Activated CD8-positive, alpha-beta memory T cell treated with anti-CD3 and anti-CD28 coated beads, Interleukin-2, amount 50 U/mL, for 1 hour (primary cell): ENCODE data around the gene FBRSL1.

Experiments used
- DNase-seq: peaks from one replicate; pipeline ENCODE4 v3.0.0-alpha.2; 2020; ENCODE audit errors: extremely low read depth

Gene FBRSL1

DNA sequence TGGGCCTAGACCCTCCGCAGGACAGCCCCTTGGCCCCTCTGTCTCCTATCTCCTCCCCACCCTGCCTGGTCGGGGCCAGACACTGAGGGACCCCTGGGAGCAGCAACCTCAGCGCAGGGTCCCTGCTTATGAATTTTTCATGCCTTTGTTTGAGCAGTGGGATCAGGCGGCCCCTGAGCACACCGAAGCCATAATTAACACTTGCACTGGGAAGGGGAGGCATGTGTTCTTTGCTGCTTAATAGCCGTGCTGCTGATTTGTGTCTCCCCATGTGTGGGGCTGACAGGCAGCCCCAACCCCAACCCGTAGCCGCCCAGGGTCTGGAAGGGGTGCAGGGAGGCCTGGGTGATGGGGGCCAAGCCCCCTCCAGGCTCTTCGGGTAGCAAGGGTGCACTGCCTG, 52.7 kb downstream of the FBRSL1 start:
- no peak for DNase-seq

DNA sequence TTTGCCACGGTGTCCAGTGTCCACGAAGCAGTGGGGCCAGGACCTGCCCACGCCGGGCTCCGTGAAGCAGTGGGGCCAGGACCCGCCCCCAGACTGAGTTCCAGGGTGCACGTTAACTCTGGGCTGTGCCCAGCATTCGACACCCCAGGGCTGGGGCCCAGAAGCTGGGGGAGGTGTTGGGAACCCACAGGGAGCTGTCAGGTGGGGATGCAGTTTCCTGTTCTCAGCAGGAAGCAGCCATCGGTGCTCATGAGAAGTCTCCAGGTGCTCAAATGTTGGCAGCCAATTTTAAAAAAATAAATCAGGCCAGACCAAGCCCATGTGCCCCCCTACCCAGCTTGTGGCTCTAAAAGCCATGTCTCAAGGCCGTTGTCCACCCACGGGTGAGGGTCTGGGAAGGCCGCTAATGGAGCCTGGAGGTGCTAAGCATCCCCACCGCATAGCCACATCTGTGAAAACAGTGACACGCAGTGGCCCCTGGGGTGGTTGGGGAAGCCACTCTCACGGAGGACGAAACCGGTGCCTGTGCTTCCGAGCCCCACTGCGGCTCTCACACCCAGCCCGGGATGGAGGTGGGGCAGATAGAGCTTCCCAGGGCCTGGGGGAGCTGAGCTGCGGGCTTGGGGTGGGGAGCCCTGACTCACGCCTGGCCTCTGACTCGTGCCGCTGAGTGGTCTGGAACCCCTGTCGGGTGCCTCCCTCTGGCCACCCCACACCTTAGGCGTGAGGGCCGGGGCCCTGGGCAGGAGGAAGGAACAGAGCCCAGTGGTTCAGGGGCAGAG, 53.5 kb downstream of the FBRSL1 start:
- DNase-seq: no peak

DNA sequence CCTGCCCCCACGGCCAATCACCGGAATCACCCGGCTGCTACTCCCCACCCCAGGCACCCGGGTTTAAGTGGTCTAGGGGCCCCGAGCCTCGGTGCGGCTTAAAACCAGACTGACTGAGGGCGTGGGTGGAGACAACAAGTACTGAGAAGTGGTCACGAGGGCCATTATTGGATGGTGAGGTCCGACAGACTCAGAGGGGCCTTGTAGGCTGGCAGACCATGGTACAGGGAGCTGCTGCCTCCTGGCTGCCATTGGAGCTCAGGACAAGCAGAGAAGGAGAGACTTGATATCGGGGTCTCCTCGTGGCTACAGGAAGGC, 54.1 kb downstream of the FBRSL1 start:
- no peak for DNase-seq

DNA sequence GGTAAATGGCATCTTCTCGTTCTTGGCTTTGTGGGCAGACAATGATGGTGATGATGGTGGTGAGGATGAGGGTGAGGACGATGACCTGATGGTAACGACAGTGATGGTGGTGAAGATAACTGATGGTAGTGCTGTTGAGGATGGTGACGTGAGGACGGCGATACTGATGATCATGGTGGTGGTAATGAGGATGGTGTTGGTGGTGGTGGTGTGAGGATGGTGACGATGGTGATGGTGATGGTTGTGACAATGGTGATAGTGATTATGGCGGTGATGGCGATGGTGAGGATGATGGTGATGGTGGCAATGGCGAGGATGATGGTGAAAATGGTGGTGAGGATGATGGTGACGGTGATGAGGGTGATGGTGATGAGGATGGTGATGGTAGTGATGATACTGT, 54.5 kb downstream of the FBRSL1 start:
- no peak for DNase-seq

DNA sequence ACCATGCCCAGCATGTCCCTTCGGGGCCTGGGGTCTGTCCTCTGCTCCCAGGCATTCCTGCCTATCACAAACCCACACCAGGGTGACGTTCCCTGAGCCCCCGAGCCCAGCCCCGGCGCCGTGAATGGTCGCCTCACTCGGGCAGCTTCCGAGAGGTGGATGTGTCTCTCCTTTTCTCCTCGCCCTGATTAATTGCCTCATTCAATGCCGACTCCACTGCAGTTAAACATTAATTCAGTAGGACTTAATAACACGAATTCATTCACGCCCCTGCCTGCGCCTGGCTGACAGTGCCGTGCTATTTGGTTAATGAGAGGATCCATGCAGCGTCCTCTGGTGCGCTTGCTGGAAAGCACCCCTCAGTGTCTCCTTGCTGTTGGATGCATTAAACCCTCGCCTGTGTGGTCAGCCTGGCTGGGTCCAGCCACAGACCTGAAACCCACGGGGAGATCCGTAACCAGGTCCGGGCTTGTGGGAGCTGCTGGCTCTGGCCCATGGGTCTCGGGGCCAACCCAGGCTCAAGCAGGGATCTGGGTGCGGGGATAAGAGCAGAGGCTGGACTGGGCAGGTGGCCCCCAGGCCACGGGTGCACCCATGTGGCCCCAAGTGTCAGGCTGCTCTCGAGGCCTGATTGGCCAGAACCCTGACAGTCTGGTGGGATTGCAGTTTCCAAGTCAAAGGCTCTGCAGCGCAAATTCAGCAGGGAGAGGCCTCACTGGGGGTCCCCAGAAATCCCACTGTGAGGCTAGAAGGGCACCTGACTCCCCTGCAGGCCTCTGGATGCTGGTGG, 55.4 kb downstream of the FBRSL1 start:
- no peak for DNase-seq

DNA sequence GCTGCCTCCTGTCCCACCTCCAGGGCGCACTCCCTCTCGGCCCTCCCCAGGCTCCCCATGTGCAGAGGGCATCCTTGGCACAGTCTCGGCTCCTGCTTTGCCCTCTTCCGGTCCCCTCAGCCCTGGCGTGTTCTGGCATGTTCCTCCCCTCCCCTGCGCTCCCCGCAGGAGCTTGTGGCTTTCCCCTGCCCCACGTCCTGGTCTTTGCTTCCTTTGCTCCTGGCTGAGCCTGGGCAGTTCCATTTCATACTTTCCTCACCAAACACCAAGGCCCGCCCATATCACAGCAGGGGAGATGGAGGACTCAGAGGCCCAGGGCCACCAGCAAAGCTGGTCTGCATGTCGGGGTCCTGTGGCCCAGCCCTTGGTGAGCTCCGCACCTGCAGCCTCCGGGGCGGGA, 56.0 kb downstream of the FBRSL1 start:
- no peak for DNase-seq

DNA sequence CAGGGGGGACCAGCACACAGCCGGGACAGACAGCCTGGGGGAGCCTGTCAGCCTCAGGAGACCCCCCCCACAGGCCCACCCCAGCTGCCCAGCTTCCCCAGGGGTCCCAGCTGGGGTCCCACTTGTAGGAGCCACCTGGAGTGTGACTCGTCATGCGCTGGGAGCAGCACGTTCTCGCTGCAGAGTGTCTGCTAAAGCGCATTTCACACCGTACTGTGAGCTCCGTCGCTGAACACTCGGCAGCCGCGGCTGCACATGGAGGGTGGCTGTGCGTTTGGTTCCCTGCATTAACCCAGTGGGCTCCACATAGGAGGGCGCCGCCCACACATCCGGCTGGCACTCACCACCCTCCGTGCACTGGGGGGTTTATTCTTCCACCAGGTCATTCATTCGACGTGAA, 56.7 kb downstream of the FBRSL1 start:
- no peak for DNase-seq

DNA sequence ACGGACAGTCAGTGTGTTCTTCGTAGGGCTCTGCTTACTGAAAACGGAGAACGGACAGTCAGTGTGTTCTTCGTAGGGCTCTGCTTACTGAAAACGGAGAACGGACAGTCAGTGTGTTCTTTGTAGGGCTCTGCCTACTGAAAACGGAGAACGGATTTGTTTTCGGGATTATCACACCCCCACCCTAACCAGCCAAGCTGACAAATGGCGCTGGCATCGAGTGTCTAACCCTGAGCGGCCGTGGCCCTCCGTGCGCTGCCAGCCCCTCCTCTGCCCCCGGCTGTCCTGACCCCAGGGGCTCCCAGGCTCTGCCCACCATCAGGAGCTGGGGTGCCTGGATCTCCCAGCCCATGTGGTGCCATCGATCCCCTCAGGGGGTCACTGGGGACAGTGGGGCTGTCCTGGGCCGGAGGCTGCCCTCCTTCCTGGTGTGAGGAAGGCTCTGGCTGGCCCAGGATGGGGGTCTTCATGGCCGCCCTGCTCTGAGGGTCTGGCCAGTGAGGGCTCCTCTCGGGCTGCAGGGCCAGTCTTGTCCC, 57.3 kb downstream of the FBRSL1 start:
- DNase-seq: no peak

DNA sequence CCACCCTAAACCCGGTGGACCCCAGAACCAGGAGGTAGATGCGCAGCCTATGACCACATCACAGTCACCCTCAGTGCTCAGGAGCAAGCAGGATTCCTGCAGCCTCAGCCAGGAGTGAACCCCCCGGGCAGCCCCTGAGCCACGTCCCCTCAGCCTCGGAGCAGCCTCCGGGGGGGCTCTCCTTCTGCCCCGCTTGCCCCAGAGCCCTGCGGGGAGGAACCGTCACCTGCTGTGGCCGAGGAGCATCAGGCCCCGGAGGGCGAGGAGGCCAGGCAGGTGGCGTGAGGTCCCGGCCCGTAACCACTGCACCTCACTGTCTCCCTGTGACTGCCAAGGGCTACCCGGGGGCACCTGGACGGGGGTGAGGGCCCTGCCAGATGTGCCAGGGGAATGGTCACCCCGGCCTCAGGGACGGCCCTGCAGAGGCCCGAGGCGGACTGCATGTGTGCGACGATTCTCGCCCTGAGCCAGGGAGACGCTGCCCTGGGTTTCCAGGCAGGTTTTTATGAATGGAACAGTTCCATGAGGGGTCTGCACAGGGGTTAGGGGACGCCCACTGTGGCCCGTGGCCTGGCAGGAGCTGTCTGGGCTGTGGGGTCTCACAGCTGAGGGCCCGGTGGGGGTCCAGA, 58.6 kb downstream of the FBRSL1 start:
- DNase-seq: no peak

DNA sequence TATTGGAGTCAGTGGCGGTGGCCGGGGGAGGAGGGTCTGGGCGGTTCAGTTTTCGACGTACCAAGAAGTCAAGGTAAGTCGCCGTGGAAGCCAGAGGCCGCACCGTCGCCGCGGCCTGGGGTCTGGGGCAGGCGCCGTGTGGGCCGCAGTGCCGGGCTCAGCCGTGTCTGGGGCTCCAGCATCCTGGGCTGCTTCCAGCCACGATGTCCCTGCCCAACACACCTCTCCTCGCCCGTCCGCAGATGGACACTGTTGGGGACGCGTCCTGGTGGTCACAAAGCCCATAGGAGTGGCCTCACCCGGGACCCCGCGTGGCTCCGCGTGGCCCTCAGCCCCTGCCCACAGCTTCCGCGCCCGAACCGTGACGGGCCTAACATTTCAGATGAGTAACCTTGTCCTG, 59.1 kb downstream of the FBRSL1 start:
- DNase-seq: no peak

DNA sequence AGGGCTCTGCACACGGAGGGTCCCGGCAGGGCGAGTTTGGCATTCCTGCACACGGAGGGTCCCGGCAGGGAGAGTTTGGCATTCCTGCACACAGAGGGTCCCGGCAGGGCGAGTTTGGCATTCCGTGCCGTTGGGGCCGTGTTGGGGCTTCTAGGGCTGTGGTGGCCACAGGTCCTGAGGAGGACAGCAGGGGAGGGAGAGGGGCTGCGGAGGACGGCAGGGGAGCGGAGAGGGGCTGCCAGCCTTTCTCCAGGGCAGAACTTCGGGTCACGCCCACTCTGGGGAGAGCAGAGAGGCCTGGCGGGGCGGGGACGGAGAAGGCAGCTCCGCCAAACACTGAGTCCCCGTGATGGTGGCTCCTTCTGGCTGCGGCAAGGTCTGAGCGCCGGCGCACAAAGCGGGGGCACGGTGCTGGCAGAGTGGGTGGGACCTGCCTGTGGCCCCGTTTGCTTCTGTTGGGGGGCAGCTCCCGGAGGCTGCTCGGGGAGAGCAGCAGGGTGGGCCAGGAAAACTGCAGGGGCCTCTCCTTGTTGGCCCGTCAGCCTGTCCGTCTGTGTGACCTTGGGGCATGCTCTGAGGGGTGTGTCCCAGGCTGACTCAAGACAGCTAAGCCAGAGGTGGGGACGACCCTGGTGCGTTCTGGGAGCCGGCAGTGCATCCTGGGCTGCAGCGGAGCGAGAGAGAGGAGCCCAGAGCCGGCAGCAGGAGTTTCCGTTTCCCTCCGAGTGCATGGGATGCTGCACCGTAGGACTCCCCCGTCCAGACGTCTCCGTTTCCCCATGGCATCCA, 60.3 kb downstream of the FBRSL1 start:
- no peak for DNase-seq

DNA sequence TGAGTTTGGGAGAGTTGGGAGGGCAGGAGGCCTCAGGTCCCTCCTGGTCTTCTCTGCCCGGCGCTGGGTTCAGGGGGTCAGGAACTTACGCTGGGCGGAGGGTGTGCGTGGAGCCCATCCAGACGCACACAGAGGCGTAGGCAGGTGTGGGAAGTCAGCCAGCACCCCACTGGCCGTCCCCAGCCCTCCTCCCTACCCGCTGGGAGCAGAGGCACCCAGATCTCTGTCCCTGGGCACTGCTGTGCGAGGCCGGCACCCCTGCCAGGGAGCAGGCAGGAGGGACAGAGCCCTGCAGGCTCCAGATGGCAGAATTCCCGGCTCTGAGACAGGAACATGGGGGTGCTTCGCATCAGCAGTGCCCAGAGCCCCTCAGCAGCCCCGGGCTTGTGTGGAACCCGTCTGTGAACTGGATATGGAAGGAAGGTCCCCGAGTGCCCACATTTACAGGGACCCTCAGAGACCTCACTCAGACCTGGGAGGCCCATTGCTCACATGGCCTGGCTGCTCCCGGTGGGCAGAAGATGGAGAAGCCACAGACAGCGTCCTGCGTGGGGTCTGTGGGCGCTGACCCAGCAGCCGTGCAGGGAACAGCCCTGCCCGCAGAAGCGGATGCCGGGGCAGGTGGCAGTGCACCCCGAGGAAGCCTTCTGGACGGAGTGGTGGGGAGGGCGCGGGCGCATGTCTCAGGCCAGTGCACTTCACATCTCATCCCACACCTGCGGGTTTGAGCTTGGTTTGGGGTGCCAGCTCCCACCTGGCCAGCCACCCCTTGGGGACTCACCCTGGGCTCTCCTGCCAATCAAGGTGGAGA, 61.1 kb downstream of the FBRSL1 start:
- no peak for DNase-seq

DNA sequence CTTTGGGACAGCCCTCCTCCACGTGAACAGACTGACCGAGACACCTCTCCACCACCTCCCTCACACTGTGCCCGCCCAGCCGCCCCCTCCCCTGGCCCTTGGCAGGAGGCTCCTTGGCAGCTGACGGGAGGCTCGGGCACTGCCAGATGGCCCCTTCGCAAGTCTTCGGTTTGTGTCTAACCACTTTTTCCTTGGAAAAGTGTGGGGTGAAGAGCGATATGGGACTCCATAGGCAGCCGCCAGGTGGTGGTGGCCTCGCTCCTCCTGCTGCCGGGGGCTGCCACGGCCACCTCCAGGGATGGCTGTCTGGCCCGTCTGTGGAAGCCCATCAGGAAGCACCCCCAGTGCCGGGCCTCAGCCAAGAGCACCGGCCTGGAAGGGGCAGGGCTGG, 61.7 kb downstream of the FBRSL1 start:
- DNase-seq: no peak

DNA sequence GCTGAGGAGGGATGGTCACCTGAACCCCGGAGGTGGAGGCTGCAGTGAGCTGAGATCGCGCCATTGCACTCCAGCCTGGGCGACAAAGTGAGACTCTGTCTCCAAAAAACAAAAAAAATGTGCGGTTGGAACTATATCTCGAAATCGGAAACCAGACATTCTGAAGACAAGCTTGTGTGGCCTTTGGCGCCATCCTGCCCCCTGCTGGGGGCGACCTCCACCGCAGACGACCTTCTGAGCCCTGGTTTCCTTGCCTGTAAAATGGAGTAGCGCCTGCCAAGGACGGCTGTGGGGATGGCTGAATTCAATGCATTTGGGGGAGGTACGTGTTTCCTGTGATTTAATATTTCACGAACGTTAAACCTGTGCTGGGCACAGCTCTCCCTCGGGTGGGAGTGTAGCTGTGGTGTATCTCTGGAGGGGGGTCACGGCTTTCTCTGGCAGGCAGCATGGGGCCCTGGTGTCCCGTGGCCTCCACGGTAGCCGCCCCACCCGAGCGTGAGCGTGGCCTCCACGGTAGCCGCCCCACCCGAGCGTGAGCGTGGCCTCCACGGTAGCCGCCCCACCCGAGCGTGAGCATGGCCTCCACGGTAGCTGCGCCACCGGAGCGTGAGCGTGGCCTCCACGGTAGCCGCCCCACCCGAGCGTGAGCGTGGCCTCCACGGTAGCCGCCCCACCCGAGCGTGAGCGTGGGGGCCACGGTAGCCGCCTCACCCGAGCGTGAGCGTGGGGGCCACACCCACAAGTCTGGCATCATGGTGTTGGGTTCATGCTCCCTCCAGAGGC, 65.1 kb downstream of the FBRSL1 start:
- DNase-seq: no peak

DNA sequence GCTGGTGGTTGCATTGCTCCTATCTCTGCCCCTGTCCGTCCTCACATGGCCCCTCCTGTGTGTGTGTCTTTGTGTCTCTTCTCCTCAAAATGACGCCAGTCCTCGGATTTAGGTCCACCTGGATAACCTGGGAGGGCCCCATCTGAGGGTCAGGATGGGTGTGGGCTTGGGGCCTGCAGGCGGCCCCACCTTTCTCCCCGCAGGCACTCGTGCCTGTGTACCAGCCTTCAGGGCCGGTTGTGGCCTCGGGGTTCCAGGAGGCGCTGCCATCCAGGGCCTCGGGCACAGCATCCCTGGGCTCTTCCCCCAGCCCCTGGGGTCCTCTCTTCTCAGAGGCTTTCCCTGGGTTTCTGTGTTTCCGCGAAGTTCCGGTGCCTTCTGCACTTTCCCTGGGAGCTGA, 65.7 kb downstream of the FBRSL1 start:
- DNase-seq: no peak

DNA sequence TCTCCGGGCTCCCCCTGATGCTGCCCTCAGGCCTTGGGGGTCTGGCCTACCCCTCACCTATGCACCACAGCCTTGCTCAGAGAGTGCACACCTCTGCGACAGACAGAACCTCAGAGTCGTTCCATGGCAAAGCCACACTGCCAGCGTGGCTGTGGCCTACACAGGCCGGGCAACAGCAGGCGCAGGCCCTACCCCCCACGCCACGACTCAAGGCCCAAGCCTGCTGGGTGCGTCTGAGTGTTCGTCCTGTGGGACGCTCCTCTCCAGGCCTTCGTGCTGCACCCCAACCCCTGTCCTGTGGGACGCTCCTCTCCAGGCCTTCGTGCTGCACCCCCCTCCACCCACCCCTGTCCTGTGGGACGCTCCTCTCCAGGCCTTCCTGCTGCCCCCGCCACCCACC, 66.3 kb downstream of the FBRSL1 start:
- no peak for DNase-seq

DNA sequence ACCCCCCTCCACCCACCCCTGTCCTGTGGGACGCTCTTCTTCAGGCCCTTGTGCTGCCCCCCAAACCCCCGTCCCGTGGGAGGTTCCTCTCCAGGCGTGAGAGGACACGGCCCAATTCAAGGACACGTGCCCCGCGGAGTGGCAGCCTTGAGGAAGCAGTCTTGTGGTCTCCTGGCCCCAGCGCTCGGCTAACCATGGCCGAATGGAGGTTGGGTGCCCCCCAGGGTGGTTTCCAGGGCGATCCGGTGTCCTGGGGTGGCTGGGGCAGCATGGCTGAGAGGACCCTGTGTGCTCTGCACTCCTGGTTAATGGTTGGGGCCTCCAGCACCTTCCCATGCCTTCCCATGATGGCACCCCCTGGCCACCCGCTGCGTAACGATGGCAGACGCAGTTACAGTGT, 66.8 kb downstream of the FBRSL1 start:
- no peak for DNase-seq

DNA sequence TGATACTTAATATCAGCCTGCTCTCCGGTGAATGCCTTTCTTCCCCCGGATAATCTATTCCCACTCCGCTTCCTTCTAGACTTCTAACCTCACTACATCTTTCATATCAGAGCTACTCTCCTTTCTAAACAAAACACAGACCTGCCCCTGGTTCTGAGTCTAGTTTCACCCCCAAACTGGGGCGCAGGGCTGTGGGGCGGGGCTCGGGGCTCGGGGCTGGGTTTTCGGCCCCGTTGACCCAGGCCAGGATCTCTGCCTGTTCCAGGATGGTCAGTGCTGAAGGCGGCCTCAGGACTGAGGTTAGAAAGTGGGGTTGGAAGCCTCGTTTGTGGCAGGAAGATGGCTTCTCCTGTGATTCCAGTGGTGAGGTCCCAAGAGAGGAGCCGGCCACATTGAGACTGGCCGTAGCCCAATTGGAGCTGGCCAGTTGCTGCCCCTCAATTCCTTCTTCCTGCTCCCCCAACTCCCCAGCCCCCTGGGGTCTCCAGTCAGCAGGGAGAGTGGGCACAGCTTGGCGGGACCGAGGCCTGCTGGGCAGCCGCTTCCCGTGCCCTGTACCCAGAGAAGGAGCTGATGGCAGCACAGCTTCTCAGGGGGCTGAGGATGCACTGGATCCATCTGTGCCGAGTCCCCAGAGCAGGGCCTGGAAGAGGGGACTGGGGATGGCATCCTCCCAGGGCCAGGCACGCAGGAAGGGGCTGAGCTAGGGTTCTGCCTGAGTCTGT, 67.5 kb downstream of the FBRSL1 start:
- no peak for DNase-seq

DNA sequence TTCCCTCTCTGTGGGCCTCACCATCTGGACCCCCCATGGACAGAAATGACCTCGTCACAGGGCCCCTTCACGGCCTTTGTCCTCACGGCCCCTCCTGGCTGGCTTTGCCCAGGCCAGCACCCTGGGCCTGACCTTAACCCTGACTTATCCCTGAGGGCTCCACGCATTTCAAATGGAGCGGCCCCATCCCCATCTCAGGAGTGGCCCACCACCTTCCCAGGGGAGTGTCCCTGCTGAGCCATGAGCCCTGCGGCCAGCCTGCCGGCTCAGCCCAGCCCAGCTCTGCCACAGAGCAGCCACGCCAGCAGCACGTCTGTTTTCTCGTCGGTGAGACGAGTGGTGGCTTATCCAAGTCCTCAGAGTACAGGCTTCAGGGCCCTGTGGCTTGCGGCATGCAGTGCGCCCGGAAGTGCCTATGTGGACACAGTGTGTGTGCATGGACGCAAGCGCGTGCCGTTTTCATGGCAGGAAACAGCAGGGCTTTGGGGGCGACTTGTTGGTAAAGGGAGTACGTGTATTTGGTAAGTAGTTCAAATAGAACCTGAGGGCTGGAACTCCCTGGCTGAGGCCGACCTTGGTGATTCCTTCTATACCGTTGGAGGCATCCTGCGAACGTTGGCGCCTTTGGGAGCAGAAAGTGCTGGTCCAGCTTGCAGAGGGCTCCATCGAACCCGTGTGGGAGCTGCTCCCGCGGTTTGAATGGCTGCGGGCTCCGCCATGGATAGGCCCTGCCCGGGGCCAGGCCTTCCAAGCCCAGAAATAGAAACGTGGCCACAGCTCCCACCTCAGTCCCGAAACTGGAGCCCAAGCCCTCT, 68.3 kb downstream of the FBRSL1 start:
- no peak for DNase-seq
